KMS-11 (cell line): ENCODE data around the gene SPINK1.
A peak's percentile ranks its signal among the peaks of the same experiment; 100 is the strongest.
"Not testable (repeated sequence)": the region's sequence is repeated elsewhere in the genome, so short reads cannot be mapped to it uniquely, and the experiment has no call there.

Source experiments
- H2AFZ ChIP-seq: fragments of 200-600 bp; sonication (generic); 2 replicates; pipeline ENCODE4 v1.6.1; 2016; ENCODE audit warnings: antibody characterized with exemption, mixed run types, low read depth
- H3K27ac ChIP-seq: fragments of 200-600 bp; sonication (generic); 2 replicates; pipeline ENCODE4 v1.6.1; 2016; ENCODE audit warnings: mild to moderate bottlenecking, mixed run types
- H3K27me3 ChIP-seq: fragments of 200-600 bp; sonication (generic); 2 replicates; pipeline ENCODE4 v1.6.1; 2017; ENCODE audit warnings: mild to moderate bottlenecking, low read depth, mixed run types, moderate library complexity; ENCODE audit not compliant: insufficient read depth
- H3K36me3 ChIP-seq: fragments of 200-600 bp; sonication (generic); 2 replicates; pipeline ENCODE4 v1.6.1; 2017; ENCODE audit warnings: mild to moderate bottlenecking, mixed run types; ENCODE audit not compliant: insufficient read depth
- H3K4me1 ChIP-seq: fragments of 200-600 bp; sonication (generic); 2 replicates; pipeline ENCODE4 v1.6.1; 2016; ENCODE audit warnings: mild to moderate bottlenecking, low read depth, mixed run types; ENCODE audit not compliant: poor library complexity, severe bottlenecking
- H3K4me2 ChIP-seq: fragments of 200-600 bp; sonication (generic); 2 replicates; pipeline ENCODE4 v1.7.0; 2016; ENCODE audit warnings: mild to moderate bottlenecking, mixed run types
- H3K4me3 ChIP-seq: fragments of 200-600 bp; sonication (generic); IDR thresholded peaks from 2 replicates; pipeline ENCODE4 v1.6.1; 2017; ENCODE audit warnings: low read depth, low read length, mixed read lengths; ENCODE audit not compliant: insufficient read depth
- H3K79me2 ChIP-seq: fragments of 200-600 bp; sonication (generic); 2 replicates; pipeline ENCODE4 v1.6.1; 2016; ENCODE audit warnings: low read depth, mixed run types; ENCODE audit not compliant: insufficient read depth
- H3K9ac ChIP-seq: fragments of 200-600 bp; sonication (generic); 2 replicates; pipeline ENCODE4 v1.6.1; 2016; ENCODE audit warnings: mild to moderate bottlenecking, mixed run types
- H4K20me1 ChIP-seq: fragments of 200-600 bp; sonication (generic); 2 replicates; pipeline ENCODE4 v1.6.1; 2016; ENCODE audit warnings: mild to moderate bottlenecking, mixed run types; ENCODE audit not compliant: insufficient read depth
- CTCF ChIP-seq: fragments of 200-600 bp; sonication (generic); conservative IDR thresholded peaks from 2 replicates; pipeline ENCODE4 v1.6.1; 2017; ENCODE audit warnings: low read depth, mild to moderate bottlenecking, antibody characterized with exemption, low read length, moderate library complexity, mixed read lengths

SPINK1 gene

DNA sequence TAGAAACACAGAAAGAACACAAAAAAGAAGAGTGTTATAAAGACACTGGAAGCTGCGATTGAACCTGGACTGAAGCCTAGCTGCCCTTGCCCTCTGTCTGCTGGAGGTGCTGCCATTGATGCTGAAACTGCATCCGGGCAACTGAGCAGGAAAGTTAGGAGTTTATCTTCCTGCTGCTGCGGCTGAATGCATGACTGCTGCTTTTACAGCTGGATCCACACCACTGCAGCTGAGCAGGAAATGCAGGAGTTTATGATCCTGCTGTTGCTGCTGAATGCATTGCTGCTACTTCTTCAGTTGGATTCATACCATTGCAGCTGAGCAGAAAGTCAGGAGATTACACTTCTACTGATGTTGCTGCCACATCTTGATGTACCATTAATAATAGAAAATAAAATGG, 27.1 kb downstream of the SPINK1 start:
- Histone ChIP-seq H3K4me3 (no peak overlapping the region), H2AFZ (peak overlapping the region; percentile 25; the same call in 1 of the 2 replicates), H3K27ac (peak overlapping the region; percentile 81; the same call in 1 of the 2 replicates), H3K9ac (no peak overlapping the region), H3K4me1 (peaks cover 65% of the 10 kb centered on the region), H3K36me3 (no peaks in the 10 kb centered on the region), H3K79me2 (no peaks in the 10 kb centered on the region), H3K27me3 (no peaks in the 10 kb centered on the region), H4K20me1 (no peaks in the 10 kb centered on the region), H3K4me2 (peak overlapping the region; percentile 73)
- no peak for TF ChIP-seq CTCF

DNA sequence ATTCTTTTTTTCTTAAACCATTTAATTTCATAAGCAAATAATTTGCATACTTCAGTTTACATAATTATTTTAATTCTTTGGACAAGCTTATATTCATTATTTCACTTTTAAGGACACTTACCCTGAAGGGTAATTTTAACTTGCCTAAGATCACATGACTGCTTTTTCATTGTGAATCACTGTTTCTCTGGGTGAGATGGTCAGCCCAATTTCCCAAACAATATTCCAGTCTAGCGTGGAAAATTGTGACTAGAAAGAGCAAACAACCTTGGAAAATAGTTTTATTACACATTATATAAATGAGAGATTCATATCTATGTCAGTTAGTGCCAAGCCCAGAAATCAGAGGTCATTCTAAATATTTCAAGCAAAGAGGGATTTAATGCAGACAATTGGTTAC, 27.5 kb downstream of the SPINK1 start:
- H3K27ac ChIP-seq: no peak overlapping the region
- H3K4me2 ChIP-seq: peak overlapping the region; percentile 73
- H3K79me2 ChIP-seq: no peaks in the 10 kb centered on the region
- H3K4me1 ChIP-seq: peaks cover 61% of the 10 kb centered on the region
- no peak for TF ChIP-seq CTCF
- H2AFZ ChIP-seq: peak overlapping the region; percentile 25; the same call in 1 of the 2 replicates
- H4K20me1 ChIP-seq: no peaks in the 10 kb centered on the region
- H3K4me3 ChIP-seq: no peak overlapping the region
- no peaks in the 10 kb centered on the region for H3K36me3 ChIP-seq
- no peaks in the 10 kb centered on the region for H3K27me3 ChIP-seq
- no peak overlapping the region for H3K9ac ChIP-seq

GRCh38 chr5:147803161-147803560, 28.3 kb downstream of the SPINK1 start:
- H3K27me3 ChIP-seq, H3K4me3 ChIP-seq, H2AFZ ChIP-seq, H4K20me1 ChIP-seq, H3K4me2 ChIP-seq, H3K79me2 ChIP-seq, H3K9ac ChIP-seq, H3K36me3 ChIP-seq, H3K27ac ChIP-seq: not testable (repeated sequence)
- peaks cover 53% of the 10 kb centered on the region for H3K4me1 ChIP-seq

DNA sequence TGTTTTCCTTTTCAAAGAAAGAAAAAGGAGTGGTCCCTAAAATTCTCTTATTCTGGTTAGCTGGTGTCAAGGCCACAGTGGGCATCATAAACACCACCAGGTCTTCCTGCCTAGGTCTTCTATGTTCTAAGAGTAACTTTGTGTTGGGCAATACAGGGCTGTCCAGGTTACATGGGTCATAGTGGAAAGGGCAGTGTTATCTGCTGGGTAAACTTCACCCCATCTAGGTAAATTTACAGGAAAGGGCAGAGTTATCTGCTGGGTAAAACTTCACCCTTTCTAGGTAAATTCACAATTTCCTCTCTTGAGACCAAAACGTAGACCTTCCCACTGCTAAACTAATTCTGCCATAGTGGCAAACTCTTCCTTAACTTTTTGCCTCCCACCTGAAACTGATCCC, 30.0 kb downstream of the SPINK1 start:
- Histone ChIP-seq H3K4me1 (peaks cover 36% of the 10 kb centered on the region), H3K9ac (no peak overlapping the region), H4K20me1 (no peaks in the 10 kb centered on the region), H3K4me2 (no peak overlapping the region), H2AFZ (no peak overlapping the region), H3K36me3 (no peaks in the 10 kb centered on the region), H3K4me3 (no peak overlapping the region), H3K79me2 (no peaks in the 10 kb centered on the region), H3K27me3 (no peaks in the 10 kb centered on the region), H3K27ac (no peak overlapping the region)
- no peak for TF ChIP-seq CTCF

DNA sequence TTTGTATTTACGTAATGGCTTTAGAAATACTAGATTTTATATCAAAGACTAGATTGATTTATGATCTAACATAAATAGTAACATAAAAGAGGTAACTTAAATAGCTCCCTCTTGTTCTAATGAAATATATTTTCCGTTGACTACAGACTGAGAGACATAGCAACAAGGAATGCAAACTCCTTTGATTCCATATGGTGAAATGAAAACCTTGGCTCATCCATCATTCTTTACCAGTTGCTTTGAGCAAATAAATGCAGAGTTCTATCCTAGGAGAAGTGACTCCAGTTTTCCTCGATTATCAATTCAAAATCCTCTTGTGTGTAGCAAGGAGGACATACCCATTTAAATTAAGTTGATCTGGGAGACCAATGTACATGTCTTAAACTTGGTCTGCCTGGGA, 31.0 kb downstream of the SPINK1 start:
- H3K36me3 ChIP-seq: no peaks in the 10 kb centered on the region
- peaks cover 26% of the 10 kb centered on the region for H3K4me1 ChIP-seq
- no peak for TF ChIP-seq CTCF
- H2AFZ ChIP-seq: no peak overlapping the region
- H3K4me2 ChIP-seq: no peak overlapping the region
- H3K4me3 ChIP-seq: no peak overlapping the region
- H3K9ac ChIP-seq: no peak overlapping the region
- H4K20me1 ChIP-seq: no peaks in the 10 kb centered on the region
- H3K27me3 ChIP-seq: no peaks in the 10 kb centered on the region
- no peaks in the 10 kb centered on the region for H3K79me2 ChIP-seq
- H3K27ac ChIP-seq: no peak overlapping the region
